ENCODE measurements around the gene USP11.

GRCh38 chrX:47226531-47227333 lies 6.1 kb upstream of the USP11 start:
- TF ChIP-seq EZH2 (IDR thresholded peaks at IDR 0.05) (no peak), EZH2phosphoT487 (IDR thresholded peaks at IDR 0.05) (no peak)
- TF ChIP-seq, protein P1, sequence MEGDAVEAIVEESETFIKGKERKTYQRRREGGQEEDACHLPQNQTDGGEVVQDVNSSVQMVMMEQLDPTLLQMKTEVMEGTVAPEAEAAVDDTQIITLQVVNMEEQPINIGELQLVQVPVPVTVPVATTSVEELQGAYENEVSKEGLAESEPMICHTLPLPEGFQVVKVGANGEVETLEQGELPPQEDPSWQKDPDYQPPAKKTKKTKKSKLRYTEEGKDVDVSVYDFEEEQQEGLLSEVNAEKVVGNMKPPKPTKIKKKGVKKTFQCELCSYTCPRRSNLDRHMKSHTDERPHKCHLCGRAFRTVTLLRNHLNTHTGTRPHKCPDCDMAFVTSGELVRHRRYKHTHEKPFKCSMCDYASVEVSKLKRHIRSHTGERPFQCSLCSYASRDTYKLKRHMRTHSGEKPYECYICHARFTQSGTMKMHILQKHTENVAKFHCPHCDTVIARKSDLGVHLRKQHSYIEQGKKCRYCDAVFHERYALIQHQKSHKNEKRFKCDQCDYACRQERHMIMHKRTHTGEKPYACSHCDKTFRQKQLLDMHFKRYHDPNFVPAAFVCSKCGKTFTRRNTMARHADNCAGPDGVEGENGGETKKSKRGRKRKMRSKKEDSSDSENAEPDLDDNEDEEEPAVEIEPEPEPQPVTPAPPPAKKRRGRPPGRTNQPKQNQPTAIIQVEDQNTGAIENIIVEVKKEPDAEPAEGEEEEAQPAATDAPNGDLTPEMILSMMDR (IDR thresholded peaks at IDR 0.05): no peak

All from neural progenitor cell (in vitro differentiated cells).